ENCODE data around the gene BAHD1. TPM values are rescaled to one million over a fixed set of nuclear protein-coding genes. Genes with fewer than 3 reads are reported as not detected.

Gene BAHD1
- total RNA-seq, 2 experiments from 2014 or later, result 20.3 to 21.5 TPM

DNA sequence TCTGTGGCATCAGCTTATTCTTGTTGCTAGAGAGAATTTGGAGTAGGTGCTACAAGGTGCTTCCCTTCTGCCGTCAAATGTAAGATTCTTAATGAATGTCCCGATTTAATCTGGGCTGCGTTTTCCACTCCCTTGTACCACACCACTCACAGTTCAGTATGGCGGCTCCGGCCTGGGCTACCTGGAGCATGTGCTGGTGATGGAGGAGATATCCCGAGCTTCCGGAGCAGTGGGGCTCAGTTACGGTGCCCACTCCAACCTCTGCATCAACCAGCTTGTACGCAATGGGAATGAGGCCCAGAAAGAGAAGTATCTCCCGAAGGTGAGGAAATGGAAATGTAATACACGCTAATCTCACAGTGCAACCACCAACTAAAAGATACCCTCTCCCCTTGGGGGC, 30.3 kb upstream of the BAHD1 start:
- peaks cover 26% of the 10 kb centered on the region for H3K4me1 Mint-ChIP-seq (ENCODE audit: low read depth)
- peaks cover 75% of the 10 kb centered on the region for H3K36me3 Mint-ChIP-seq (ENCODE audit: low read depth)
- intact Hi-C loops (cut with DNase I, micrococcal nuclease), result loop anchor here in 1 of 2 experiments (10.0 kb wide), 1 partner anchor 626 kb away; the partner anchor contains the start of gene FSIP1
- Histone ChIP-seq H3K9me3 (ENCODE audit: control insufficient read depth in 1 of 2, insufficient read depth in 1 of 2, low read length in 2 of 2) (no peaks in the 10 kb centered on the region), H3K36me3 (ENCODE audit: insufficient read depth, low read length) (peaks cover 63% of the 10 kb centered on the region), H3K27me3 (ENCODE audit: control insufficient read depth in 1 of 2, insufficient read depth in 2 of 2, low read length in 2 of 2) (no peaks in the 10 kb centered on the region), H3K4me1 (ENCODE audit: insufficient read depth, low read length) (peaks cover 14% of the 10 kb centered on the region), H3K27ac (ENCODE audit: low read depth in 1 of 2, low read length in 2 of 2) (no peak overlapping the region), H3K4me3 (ENCODE audit: low read length) (no peak overlapping the region)
- TF ChIP-seq, protein P1, sequence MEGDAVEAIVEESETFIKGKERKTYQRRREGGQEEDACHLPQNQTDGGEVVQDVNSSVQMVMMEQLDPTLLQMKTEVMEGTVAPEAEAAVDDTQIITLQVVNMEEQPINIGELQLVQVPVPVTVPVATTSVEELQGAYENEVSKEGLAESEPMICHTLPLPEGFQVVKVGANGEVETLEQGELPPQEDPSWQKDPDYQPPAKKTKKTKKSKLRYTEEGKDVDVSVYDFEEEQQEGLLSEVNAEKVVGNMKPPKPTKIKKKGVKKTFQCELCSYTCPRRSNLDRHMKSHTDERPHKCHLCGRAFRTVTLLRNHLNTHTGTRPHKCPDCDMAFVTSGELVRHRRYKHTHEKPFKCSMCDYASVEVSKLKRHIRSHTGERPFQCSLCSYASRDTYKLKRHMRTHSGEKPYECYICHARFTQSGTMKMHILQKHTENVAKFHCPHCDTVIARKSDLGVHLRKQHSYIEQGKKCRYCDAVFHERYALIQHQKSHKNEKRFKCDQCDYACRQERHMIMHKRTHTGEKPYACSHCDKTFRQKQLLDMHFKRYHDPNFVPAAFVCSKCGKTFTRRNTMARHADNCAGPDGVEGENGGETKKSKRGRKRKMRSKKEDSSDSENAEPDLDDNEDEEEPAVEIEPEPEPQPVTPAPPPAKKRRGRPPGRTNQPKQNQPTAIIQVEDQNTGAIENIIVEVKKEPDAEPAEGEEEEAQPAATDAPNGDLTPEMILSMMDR (IDR thresholded peaks at IDR 0.05), result no peak
- no peak overlapping the region for H3K27ac Mint-ChIP-seq
- no peak overlapping the region for H3K4me3 Mint-ChIP-seq
- no peak for ATAC-seq (ENCODE audit: poor library complexity)
- H3K27me3 Mint-ChIP-seq, result no peaks in the 10 kb centered on the region
- ChIA-PET POLR2A (no interaction called here), CTCF (interaction anchor here (0.6 kb wide), 1 partner anchor 11 kb away, joined by 3 read pairs; no protein-coding TSS in a partner anchor)
- no peak for DNase-seq
- no peaks in the 10 kb centered on the region for H3K9me3 Mint-ChIP-seq

DNA sequence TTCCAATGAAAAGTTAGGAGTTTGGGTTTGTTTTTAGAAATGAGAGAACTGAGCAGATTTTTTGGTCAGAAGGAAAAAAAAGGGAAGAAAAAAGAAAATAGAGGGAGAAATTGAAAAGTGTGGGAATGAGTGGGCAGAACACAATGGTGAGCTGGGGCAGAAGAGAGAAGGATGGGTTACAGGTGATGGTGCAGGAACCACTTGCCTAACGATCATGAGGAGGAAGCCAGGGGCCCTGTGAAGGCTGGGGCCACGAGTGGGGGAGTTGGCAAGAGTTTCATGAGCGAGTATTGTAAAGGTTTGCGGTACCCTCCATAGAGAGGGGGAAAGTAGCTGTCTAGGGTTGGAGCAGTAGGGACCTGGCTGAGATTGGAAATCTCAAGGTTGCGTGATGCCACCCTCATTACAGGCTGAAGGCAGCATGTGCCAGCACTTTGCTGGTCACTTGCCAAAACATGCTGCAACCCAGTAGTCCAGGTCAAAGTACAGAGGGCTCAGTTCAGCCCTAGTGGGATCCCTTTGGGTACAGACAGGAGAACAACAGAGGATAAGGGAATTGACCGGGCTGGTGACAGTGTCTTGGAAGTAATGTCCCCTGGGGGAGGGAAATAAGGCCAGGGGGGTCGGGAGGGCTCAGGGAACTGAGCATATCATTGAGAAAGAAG, 28.5 kb upstream of the BAHD1 start:
- H3K4me3 ChIP-seq (ENCODE audit: low read length), result no peak overlapping the region
- H3K4me3 Mint-ChIP-seq, result no peak overlapping the region
- DNase-seq (no peak), ATAC-seq (ENCODE audit: poor library complexity) (no peak)
- peaks cover 14% of the 10 kb centered on the region for H3K4me1 Mint-ChIP-seq (ENCODE audit: low read depth)
- H3K27me3 Mint-ChIP-seq, result no peaks in the 10 kb centered on the region
- intact Hi-C loops (cut with DNase I, micrococcal nuclease), result loop anchor here in 1 of 2 experiments (10.0 kb wide), 1 partner anchor 627 kb away; the partner anchor contains the start of gene FSIP1
- POLR2A ChIA-PET, result interaction anchor here (0.6 kb wide), 1 partner anchor 274 kb away, joined by 3 read pairs; no protein-coding TSS in a partner anchor
- CTCF ChIA-PET, result interaction anchor here (1.4 kb wide), 1 partner anchor 10 kb away, joined by 5 read pairs; no protein-coding TSS in a partner anchor
- no peaks in the 10 kb centered on the region for H3K9me3 Mint-ChIP-seq
- TF ChIP-seq, protein P1 (IDR thresholded peaks at IDR 0.05), result no peak
- H3K9me3 ChIP-seq (ENCODE audit: control insufficient read depth in 1 of 2, insufficient read depth in 1 of 2, low read length in 2 of 2), result no peaks in the 10 kb centered on the region
- no peaks in the 10 kb centered on the region for H3K27me3 ChIP-seq (ENCODE audit: control insufficient read depth in 1 of 2, insufficient read depth in 2 of 2, low read length in 2 of 2)
- no peak overlapping the region for H3K27ac ChIP-seq (ENCODE audit: low read depth in 1 of 2, low read length in 2 of 2)
- no peak overlapping the region for H3K27ac Mint-ChIP-seq
- no peaks in the 10 kb centered on the region for H3K4me1 ChIP-seq (ENCODE audit: insufficient read depth, low read length)
- H3K36me3 Mint-ChIP-seq (ENCODE audit: low read depth), result peaks cover 78% of the 10 kb centered on the region
- peaks cover 75% of the 10 kb centered on the region for H3K36me3 ChIP-seq (ENCODE audit: insufficient read depth, low read length)

GRCh38 chr15:40413036-40413435, 27.7 kb upstream of the BAHD1 start:
- TF ChIP-seq, protein P1 (IDR thresholded peaks at IDR 0.05), result no peak
- Histone ChIP-seq H3K4me3 (ENCODE audit: low read length) (no peak overlapping the region), H3K36me3 (ENCODE audit: insufficient read depth, low read length) (peaks cover 72% of the 10 kb centered on the region), H3K4me1 (ENCODE audit: insufficient read depth, low read length) (no peaks in the 10 kb centered on the region), H3K27ac (ENCODE audit: low read depth in 1 of 2, low read length in 2 of 2) (no peak overlapping the region), H3K27me3 (ENCODE audit: control insufficient read depth in 1 of 2, insufficient read depth in 2 of 2, low read length in 2 of 2) (no peaks in the 10 kb centered on the region), H3K9me3 (ENCODE audit: control insufficient read depth in 1 of 2, insufficient read depth in 1 of 2, low read length in 2 of 2) (no peaks in the 10 kb centered on the region)
- Mint-ChIP-seq H3K4me3 (no peak overlapping the region), H3K9me3 (no peaks in the 10 kb centered on the region), H3K36me3 (ENCODE audit: low read depth) (peaks cover 76% of the 10 kb centered on the region), H3K4me1 (ENCODE audit: low read depth) (peaks cover 6% of the 10 kb centered on the region), H3K27me3 (no peaks in the 10 kb centered on the region), H3K27ac (no peak overlapping the region)
- DNase-seq, result no peak
- ChIA-PET POLR2A (interaction anchor here (0.6 kb wide), 1 partner anchor 275 kb away, joined by 3 read pairs; no protein-coding TSS in a partner anchor), CTCF (interaction anchor here (1.4 kb wide), 1 partner anchor 9 kb away, joined by 5 read pairs; no protein-coding TSS in a partner anchor)
- ATAC-seq (ENCODE audit: poor library complexity), result no peak
- intact Hi-C loops (cut with DNase I, micrococcal nuclease), result loop anchor here in 1 of 2 experiments (10.0 kb wide), 1 partner anchor 628 kb away; the partner anchor contains the start of gene FSIP1
